Endothelial cell of umbilical vein (primary cell): ENCODE data around the gene TOMM40L. TPM values are rescaled to one million over a fixed set of nuclear protein-coding genes. Genes with fewer than 3 reads are reported as not detected.
"Not testable (repeated sequence)": the region's sequence is repeated elsewhere in the genome, so short reads cannot be mapped to it uniquely, and the experiment has no call there.

Experiments used
- BruUV-seq: library from RNA; stranded (reverse); fragments of 400-500 nt; replicated peaks from 2 replicates; lab custom pipeline; 2021; lab: Mats Ljungman, UMichigan
- CTCF ChIA-PET: fragments of 300-600, 350-600 bp; sonication (Branson Sonifier 250); formaldehyde crosslinking; loops from one replicate; lab custom pipeline; 2021; ENCODE audit warnings: antibody characterized with exemption, inconsistent platforms; lab: Charles Lee
- POLR2A ChIA-PET: fragments of 300-600, 350-600 bp; sonication (Branson Sonifier 250); formaldehyde crosslinking; loops from one replicate; lab custom pipeline; 2021; ENCODE audit warnings: antibody characterized with exemption, inconsistent platforms; lab: Charles Lee
- DNase-seq: peaks from one replicate; pipeline ENCODE4 v3.0.0-alpha.2; 2011; ENCODE audit warnings: low read depth, low spot score
- FAIRE-seq: peaks from 2 replicates; lab custom pipeline; 2011; peaks lifted over from hg19 to GRCh38; lab: Jason Lieb, UNC
- H2AFZ ChIP-seq: 2 replicates; pipeline ENCODE4 v1.6.0; 2012; ENCODE audit warnings: low read depth, low read length, control low read depth, inconsistent platforms
- H3K27ac ChIP-seq: 2 replicates; pipeline ENCODE4 v1.5.1; 2011; ENCODE audit warnings: low read depth, mild to moderate bottlenecking, control low read depth, low read length, moderate library complexity; ENCODE audit not compliant: insufficient read depth
- H3K27me3 ChIP-seq, 2 experiments: 2 replicates each; pipeline versions ENCODE4 v1.6.0 to v1.6.1; 2011; ENCODE audit warnings: low read length in 2 of 2, mixed read lengths in 1 of 2; ENCODE audit not compliant: control insufficient read depth in 2 of 2, insufficient read depth in 2 of 2
- H3K36me3 ChIP-seq, 2 experiments: 2 replicates in 1 of 2; 3 replicates in 1 of 2; pipeline ENCODE4 v1.5.1; 2011; ENCODE audit warnings: low read length in 2 of 2, mild to moderate bottlenecking in 1 of 2, moderate library complexity in 1 of 2; ENCODE audit not compliant: control insufficient read depth in 2 of 2, insufficient read depth in 2 of 2; ENCODE audit errors: extremely low read depth in 1 of 2
- H3K4me1 ChIP-seq: 3 replicates; pipeline ENCODE4 v1.5.1; 2011; ENCODE audit warnings: mild to moderate bottlenecking, low read length; ENCODE audit not compliant: control insufficient read depth, insufficient read depth; ENCODE audit errors: extremely low read depth
- H3K4me2 ChIP-seq: 2 replicates; pipeline ENCODE4 v1.6.1; 2011; ENCODE audit warnings: low read length, control low read depth, mixed read lengths; ENCODE audit not compliant: insufficient read depth
- H3K4me3 ChIP-seq, 3 experiments: fragments of 200-600 bp in 1 of 3; sonication (generic), shearing (Covaris generic) in 1 of 3; replicated peaks in 1 of 3; 2 replicates each; pipeline ENCODE4 v1.5.1; 2011 to 2016; ENCODE audit warnings: control low read depth in 3 of 3, low read length in 3 of 3, mild to moderate bottlenecking in 2 of 3, inconsistent platforms in 1 of 3, low read depth in 1 of 3, moderate library complexity in 1 of 3; ENCODE audit not compliant: insufficient read depth in 1 of 3
- H3K79me2 ChIP-seq: 2 replicates; pipeline ENCODE4 v1.6.0; 2012; ENCODE audit warnings: low read length, inconsistent platforms; ENCODE audit not compliant: control insufficient read depth, insufficient read depth
- H3K9ac ChIP-seq: replicated peaks from 2 replicates; pipeline ENCODE3; 2011; ENCODE audit warnings: low read length, control low read depth; ENCODE audit not compliant: insufficient read depth; ENCODE audit errors: extremely low read depth
- H3K9me1 ChIP-seq: replicated peaks from 3 replicates; pipeline ENCODE4 v1.6.0; 2011; ENCODE audit warnings: mild to moderate bottlenecking, low read length; ENCODE audit not compliant: control insufficient read depth, insufficient read depth; ENCODE audit errors: extremely low read depth
- H3K9me3 ChIP-seq: replicated peaks from 2 replicates; pipeline ENCODE4 v1.5.1; 2012; ENCODE audit warnings: low read length, inconsistent platforms; ENCODE audit not compliant: control insufficient read depth, insufficient read depth
- H4K20me1 ChIP-seq: replicated peaks from 2 replicates; pipeline ENCODE3; 2011; ENCODE audit warnings: mild to moderate bottlenecking, low read length; ENCODE audit not compliant: control insufficient read depth, insufficient read depth; ENCODE audit errors: extremely low read depth
- EZH2 ChIP-seq: IDR thresholded peaks from 2 replicates; pipeline ENCODE4 v1.6.1; 2012; ENCODE audit warnings: borderline replicate concordance, low read depth, mild to moderate bottlenecking, moderate library complexity, low read length, inconsistent platforms; ENCODE audit not compliant: severe bottlenecking
- FOS ChIP-seq: IDR thresholded peaks from 2 replicates; pipeline ENCODE4 v1.6.1; 2011; ENCODE audit warnings: mild to moderate bottlenecking, low read length, moderate library complexity, borderline replicate concordance; ENCODE audit not compliant: insufficient read depth
- dilution Hi-C: fragments of 300-500 bp; cut with MboI; formaldehyde crosslinking; loops from one replicate; pipeline ENCODE4 v1.15.0; 2019; ENCODE audit warnings: low sequenced_read_pairs; ENCODE audit not compliant: extremely low pct_ligation_motif_present
- intact Hi-C: fragments of 100-400 bp; cut with micrococcal nuclease; formaldehyde crosslinking; loops from one replicate; pipeline ENCODE4 v1.10.0; 2022
- polyA plus RNA-seq, 4 experiments: library from polyadenylated mRNA; depleted of rRNA in 3 of 4; stranded (reverse) in 3 of 4; unstranded in 1 of 4; fragments of >200 nt; gene quantifications; 2 replicates each; pipeline versions ENCODE4 v1.2.1 to v1.2.3, GENCODE V29; 2011 to 2012; ENCODE audit warnings: missing spikeins in 1 of 4
- total RNA-seq: library from RNA; stranded (reverse); gene quantifications from 2 replicates; pipeline ENCODE4 v1.2.3, GENCODE V29; 2021

Gene TOMM40L
- total and polyA plus RNA-seq, 2 donors (not counting 3 experiments of a cell fraction or from before 2014, with no cell fraction given): 18.6 to 18.7 TPM

DNA sequence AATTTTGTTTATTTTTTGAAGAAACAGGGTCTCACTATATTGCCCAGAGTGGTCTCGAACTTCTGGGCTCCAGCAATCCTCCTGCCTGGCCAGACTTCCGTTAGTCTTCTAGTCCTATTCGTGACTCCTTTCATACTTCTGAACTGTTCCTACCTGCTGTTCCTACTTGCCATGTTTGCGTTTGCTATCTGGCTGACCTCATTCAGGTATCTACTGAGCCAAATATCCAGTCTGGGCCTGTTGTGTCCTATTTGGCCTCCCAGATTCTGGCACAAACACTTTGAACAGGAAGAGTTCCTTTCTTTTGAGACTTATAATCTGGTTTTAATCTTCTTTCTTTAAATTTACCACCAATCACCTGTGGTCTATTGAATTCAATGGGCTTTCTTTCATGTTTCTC, 19.0 kb downstream of the TOMM40L start:
- BruUV-seq: no TSS peak
- DNase-seq (no peak), FAIRE-seq (no peak)
- H3K9me1 ChIP-seq: no peaks in the 10 kb centered on the region
- H3K36me3 ChIP-seq: no peaks in the 10 kb centered on the region
- H2AFZ ChIP-seq: no peak overlapping the region
- TF ChIP-seq EZH2: no peak
- TF ChIP-seq FOS: no peak
- H3K4me3 ChIP-seq: no peak overlapping the region
- no peak overlapping the region for H3K27ac ChIP-seq
- no peaks in the 10 kb centered on the region for H3K79me2 ChIP-seq
- peaks cover 1 to 3% of the 10 kb centered on the region in 2 experiments for H3K27me3 ChIP-seq
- no peaks in the 10 kb centered on the region for H4K20me1 ChIP-seq
- H3K9me3 ChIP-seq: no peaks in the 10 kb centered on the region
- ChIA-PET CTCF (no interaction called here), POLR2A (no interaction called here)
- no peak overlapping the region for H3K9ac ChIP-seq
- intact Hi-C loops (no loop called here), dilution Hi-C loops (no loop called here)
- H3K4me1 ChIP-seq: no peaks in the 10 kb centered on the region
- no peak overlapping the region for H3K4me2 ChIP-seq

DNA sequence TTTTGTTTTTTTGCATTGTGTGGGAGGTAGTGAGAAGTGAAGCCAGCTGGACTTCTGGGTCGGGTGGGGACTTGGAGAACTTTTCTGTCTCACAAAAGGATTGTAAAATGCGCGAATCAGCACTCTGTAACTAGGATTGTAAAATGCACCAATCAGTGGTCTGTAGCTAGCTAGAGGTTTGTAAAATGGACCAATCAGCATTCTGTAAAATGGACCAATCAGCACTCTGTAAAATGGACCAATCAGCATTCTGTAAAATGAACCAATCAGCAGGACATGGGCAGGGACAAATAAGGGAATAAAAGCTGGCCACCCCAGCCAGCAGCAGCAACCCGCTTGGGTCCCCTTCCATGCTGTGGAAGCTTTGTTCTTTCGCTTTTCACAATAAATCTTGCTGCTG, 24.2 kb downstream of the TOMM40L start:
- H3K79me2 ChIP-seq, H3K4me2 ChIP-seq, H3K4me1 ChIP-seq, BruUV-seq, H4K20me1 ChIP-seq, FAIRE-seq, intact Hi-C loops, H3K4me3 ChIP-seq, H3K27me3 ChIP-seq, POLR2A ChIA-PET, DNase-seq, H2AFZ ChIP-seq, H3K9ac ChIP-seq, H3K9me3 ChIP-seq, H3K9me1 ChIP-seq, H3K36me3 ChIP-seq, dilution Hi-C loops, H3K27ac ChIP-seq: not testable (repeated sequence)
- CTCF ChIA-PET: interaction anchor here (0.9 to 2.6 kb wide), 4 partner anchors 11 to 124 kb away, joined by 3 to 8 read pairs (median 6); no protein-coding TSS in a partner anchor
